Right atrium auricular region (tissue), 2 donors: ENCODE measurements around the gene CHRDL2. TPM values are rescaled to one million over a fixed set of nuclear protein-coding genes. Genes with fewer than 3 reads are reported as not detected.

Source experiments
- DNase-seq: peaks from one replicate; pipeline ENCODE4 v3.0.0-alpha.2; 2019; ENCODE audit warnings: low spot score
- H3K27ac ChIP-seq, 2 donors: fragments of 200-600 bp; sonication (generic); 1 replicate in 1 of 2; 2 replicates in 1 of 2; pipeline ENCODE4 v1.5.1; 2016 to 2019
- H3K27me3 ChIP-seq, 2 donors: fragments of 200-600 bp; sonication (generic); one replicate each; pipeline versions ENCODE4 v1.5.1 to v1.6.0; 2017 to 2019
- H3K36me3 ChIP-seq: fragments of 200-600 bp; sonication (generic); one replicate; pipeline ENCODE4 v1.5.1; 2016
- H3K4me1 ChIP-seq, 2 donors: fragments of 200-600 bp; sonication (generic); one replicate each; pipeline versions ENCODE4 v1.5.1 to v1.6.0; 2017 to 2019
- H3K4me3 ChIP-seq, 2 donors: fragments of 200-600 bp; sonication (generic); 1 replicate in 1 of 2; 2 replicates in 1 of 2; pipeline ENCODE4 v1.5.1; 2017 to 2019; ENCODE audit warnings: mild to moderate bottlenecking in 1 of 2, moderate library complexity in 1 of 2
- H3K9me3 ChIP-seq, 2 donors: fragments of 200-600 bp; sonication (generic); one replicate each; pipeline ENCODE4 v1.5.1; 2019
- total RNA-seq, 2 donors: library from RNA; depleted of rRNA; stranded (reverse); fragments of >200 nt; gene quantifications; one replicate each; pipeline ENCODE4 v1.1.0, GENCODE V29; 2016
- TF ChIP-seq, protein P1 (sequence below), 2 donors: fragments of 200-600 bp; sonication (generic); IDR thresholded peaks; one replicate each; pipeline ENCODE4 v1.5.1; 2019; ENCODE audit warnings: antibody characterized with exemption in 2 of 2

Gene CHRDL2
- total RNA-seq, 2 donors from 2014 or later, result 2.0 to 4.2 TPM

DNA sequence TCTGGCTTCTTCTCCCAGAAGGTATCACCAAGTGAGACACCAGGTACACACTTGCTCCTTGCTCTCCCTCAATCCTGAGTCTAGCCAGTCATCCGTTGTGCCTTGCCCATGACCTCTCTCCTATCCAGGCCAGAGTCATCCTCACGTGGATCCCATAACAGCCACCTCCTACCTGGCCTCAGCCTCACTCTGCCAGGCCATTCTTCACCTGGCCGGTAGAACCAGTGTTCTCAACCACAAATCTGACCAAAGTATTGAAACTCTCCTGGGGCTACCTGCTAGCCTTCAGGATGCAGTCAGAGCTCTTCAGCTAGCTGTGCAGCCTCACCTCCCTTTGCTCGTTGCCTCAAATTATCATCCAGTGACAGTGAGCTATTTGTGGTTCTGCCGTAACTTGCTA, 37.7 kb downstream of the CHRDL2 start:
- Histone ChIP-seq H3K36me3 (no peaks in the 10 kb centered on the region), H3K4me1 (peaks cover 0 to 20% of the 10 kb centered on the region in 2 donors), H3K27ac (no peak overlapping the region), H3K27me3 (no peaks in the 10 kb centered on the region), H3K9me3 (no peaks in the 10 kb centered on the region), H3K4me3 (no peak overlapping the region)
- no peak for DNase-seq
- TF ChIP-seq, protein P1, sequence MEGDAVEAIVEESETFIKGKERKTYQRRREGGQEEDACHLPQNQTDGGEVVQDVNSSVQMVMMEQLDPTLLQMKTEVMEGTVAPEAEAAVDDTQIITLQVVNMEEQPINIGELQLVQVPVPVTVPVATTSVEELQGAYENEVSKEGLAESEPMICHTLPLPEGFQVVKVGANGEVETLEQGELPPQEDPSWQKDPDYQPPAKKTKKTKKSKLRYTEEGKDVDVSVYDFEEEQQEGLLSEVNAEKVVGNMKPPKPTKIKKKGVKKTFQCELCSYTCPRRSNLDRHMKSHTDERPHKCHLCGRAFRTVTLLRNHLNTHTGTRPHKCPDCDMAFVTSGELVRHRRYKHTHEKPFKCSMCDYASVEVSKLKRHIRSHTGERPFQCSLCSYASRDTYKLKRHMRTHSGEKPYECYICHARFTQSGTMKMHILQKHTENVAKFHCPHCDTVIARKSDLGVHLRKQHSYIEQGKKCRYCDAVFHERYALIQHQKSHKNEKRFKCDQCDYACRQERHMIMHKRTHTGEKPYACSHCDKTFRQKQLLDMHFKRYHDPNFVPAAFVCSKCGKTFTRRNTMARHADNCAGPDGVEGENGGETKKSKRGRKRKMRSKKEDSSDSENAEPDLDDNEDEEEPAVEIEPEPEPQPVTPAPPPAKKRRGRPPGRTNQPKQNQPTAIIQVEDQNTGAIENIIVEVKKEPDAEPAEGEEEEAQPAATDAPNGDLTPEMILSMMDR (IDR thresholded peaks at IDR 0.05), result no peak

- Histone ChIP-seq H3K4me3 (no peak overlapping the region), H3K4me1 (peaks cover 0 to 10% of the 10 kb centered on the region in 2 donors), H3K27ac (no peak overlapping the region), H3K27me3 (no peaks in the 10 kb centered on the region), H3K9me3 (no peaks in the 10 kb centered on the region), H3K36me3 (no peaks in the 10 kb centered on the region)
- no peak for DNase-seq
- TF ChIP-seq, protein P1 (IDR thresholded peaks at IDR 0.05), result no peak
These were observed 39.5 kb downstream of the CHRDL2 start for GRCh38 chr11:74691755-74692154.

- Histone ChIP-seq H3K9me3 (no peaks in the 10 kb centered on the region), H3K4me1 (no peaks in the 10 kb centered on the region), H3K36me3 (no peaks in the 10 kb centered on the region), H3K4me3 (no peak overlapping the region), H3K27ac (no peak overlapping the region), H3K27me3 (no peaks in the 10 kb centered on the region)
- no peak for DNase-seq
- TF ChIP-seq, protein P1 (IDR thresholded peaks at IDR 0.05), result no peak
These were observed 41.6 kb downstream of the CHRDL2 start for GRCh38 chr11:74689666-74690065.

GRCh38 chr11:74687237-74688023, 43.8 kb downstream of the CHRDL2 start:
- Histone ChIP-seq H3K9me3 (no peaks in the 10 kb centered on the region), H3K4me3 (no peak overlapping the region), H3K36me3 (no peaks in the 10 kb centered on the region), H3K4me1 (peaks cover 0 to 13% of the 10 kb centered on the region in 2 donors), H3K27me3 (no peaks in the 10 kb centered on the region), H3K27ac (peak overlapping the region in 1 of 2 donors; percentile 4)
- DNase-seq, result no peak
- TF ChIP-seq, protein P1 (IDR thresholded peaks at IDR 0.05), result no peak

DNA sequence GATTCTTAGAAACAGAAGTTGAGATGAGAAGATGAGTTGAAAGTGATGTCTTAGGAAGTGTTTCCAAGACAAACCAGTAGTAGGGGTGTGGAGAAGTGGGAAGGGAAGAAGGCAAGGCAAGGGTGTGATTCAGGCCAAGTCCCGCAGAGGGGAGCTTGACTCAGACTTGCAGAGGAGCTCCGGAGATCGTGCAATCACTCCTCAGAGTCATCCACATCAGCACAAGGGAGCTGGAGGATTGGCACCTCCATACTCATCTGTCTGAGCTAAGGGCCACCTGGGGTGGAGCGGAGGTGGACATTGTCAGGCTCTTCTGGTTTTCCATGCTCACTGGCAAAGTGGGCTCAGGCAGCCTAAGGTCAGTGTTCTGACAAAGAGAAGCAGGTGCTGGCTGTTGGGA, 44.4 kb downstream of the CHRDL2 start:
- Histone ChIP-seq H3K36me3 (no peaks in the 10 kb centered on the region), H3K4me3 (no peak overlapping the region), H3K9me3 (no peaks in the 10 kb centered on the region), H3K4me1 (peaks cover 0 to 19% of the 10 kb centered on the region in 2 donors), H3K27ac (peak overlapping the region in 1 of 2 donors; percentile 4), H3K27me3 (no peaks in the 10 kb centered on the region)
- TF ChIP-seq, protein P1 (IDR thresholded peaks at IDR 0.05), result no peak
- no peak for DNase-seq
